Measurements from ENCODE around the gene CBX4.

CBX4 gene

GRCh38 chr17:79839356-79840268 lies at the start of gene CBX4:
CBX4 (minus strand) TSS chr17:79839440; CDS start chr17:79839251, 189 bp downstream.
- Mint-ChIP-seq H3K4me1 (peaks cover 26% of the 10 kb centered on the region), H3K36me3 (peaks cover 11% of the 10 kb centered on the region), H3K9me3 (no peaks in the 10 kb centered on the region), H3K27me3 (peaks cover 12% of the 10 kb centered on the region), H3K27ac (peak within 1 kb of the TSS; percentile 94), H3K4me3 (peak within 1 kb of the TSS; percentile 99)
- ATAC-seq (ENCODE audit: low read depth) (peak; percentile 79), DNase-seq (ENCODE audit: low spot score in 2 of 2) (peak; percentile 75 to 81)

GRCh38 chr17:79888009-79888540 lies 48.8 kb upstream of the CBX4 start:
- DNase-seq (ENCODE audit: low spot score in 2 of 2), result no peak
- Mint-ChIP-seq H3K36me3 (no peaks in the 10 kb centered on the region), H3K9me3 (no peaks in the 10 kb centered on the region), H3K27ac (no peak overlapping the region), H3K4me1 (peaks cover 7% of the 10 kb centered on the region), H3K4me3 (no peak overlapping the region), H3K27me3 (peaks cover 34% of the 10 kb centered on the region)
- ATAC-seq (ENCODE audit: low read depth), result no peak

- ATAC-seq (ENCODE audit: low read depth), result no peak
- peaks cover 33% of the 10 kb centered on the region for H3K27me3 Mint-ChIP-seq
- DNase-seq (ENCODE audit: low spot score in 2 of 2), result no peak
- no peak overlapping the region for H3K27ac Mint-ChIP-seq
- no peak overlapping the region for H3K4me3 Mint-ChIP-seq
- no peaks in the 10 kb centered on the region for H3K9me3 Mint-ChIP-seq
- H3K36me3 Mint-ChIP-seq, result no peaks in the 10 kb centered on the region
- H3K4me1 Mint-ChIP-seq, result peaks cover 6% of the 10 kb centered on the region
These were observed 48.3 kb upstream of the CBX4 start for GRCh38 chr17:79887451-79887991.

GRCh38 chr17:79883202-79883601 lies 44.0 kb upstream of the CBX4 start:
- H3K27ac Mint-ChIP-seq, result no peak overlapping the region
- no peaks in the 10 kb centered on the region for H3K9me3 Mint-ChIP-seq
- ATAC-seq (ENCODE audit: low read depth) (no peak), DNase-seq (ENCODE audit: low spot score in 2 of 2) (no peak)
- peaks cover 22% of the 10 kb centered on the region for H3K27me3 Mint-ChIP-seq
- no peaks in the 10 kb centered on the region for H3K36me3 Mint-ChIP-seq
- H3K4me1 Mint-ChIP-seq, result no peaks in the 10 kb centered on the region
- H3K4me3 Mint-ChIP-seq, result no peak overlapping the region

GRCh38 chr17:79878329-79878947 lies 39.2 kb upstream of the CBX4 start:
- Mint-ChIP-seq H3K36me3 (no peaks in the 10 kb centered on the region), H3K27ac (no peak overlapping the region), H3K4me3 (no peak overlapping the region), H3K4me1 (peaks cover 5% of the 10 kb centered on the region), H3K9me3 (no peaks in the 10 kb centered on the region), H3K27me3 (peaks cover 20% of the 10 kb centered on the region)
- no peak for DNase-seq (ENCODE audit: low spot score in 2 of 2)
- ATAC-seq (ENCODE audit: low read depth), result no peak

GRCh38 chr17:79877041-79877440 lies 37.8 kb upstream of the CBX4 start:
- Mint-ChIP-seq H3K9me3 (no peaks in the 10 kb centered on the region), H3K27ac (no peak overlapping the region), H3K4me1 (peaks cover 5% of the 10 kb centered on the region), H3K27me3 (peaks cover 22% of the 10 kb centered on the region), H3K36me3 (no peaks in the 10 kb centered on the region), H3K4me3 (no peak overlapping the region)
- no peak for DNase-seq (ENCODE audit: low spot score in 2 of 2)
- ATAC-seq (ENCODE audit: low read depth), result no peak

GRCh38 chr17:79875511-79875910 lies 36.3 kb upstream of the CBX4 start:
- ATAC-seq (ENCODE audit: low read depth), result no peak
- Mint-ChIP-seq H3K9me3 (no peaks in the 10 kb centered on the region), H3K27ac (no peak overlapping the region), H3K4me1 (peaks cover 5% of the 10 kb centered on the region), H3K27me3 (peaks cover 19% of the 10 kb centered on the region), H3K36me3 (no peaks in the 10 kb centered on the region), H3K4me3 (no peak overlapping the region)
- DNase-seq (ENCODE audit: low spot score in 2 of 2), result no peak

GRCh38 chr17:79874329-79874981 lies 35.2 kb upstream of the CBX4 start:
- Mint-ChIP-seq H3K36me3 (no peaks in the 10 kb centered on the region), H3K27me3 (peaks cover 17% of the 10 kb centered on the region), H3K9me3 (no peaks in the 10 kb centered on the region), H3K4me1 (peaks cover 5% of the 10 kb centered on the region), H3K27ac (no peak overlapping the region), H3K4me3 (no peak overlapping the region)
- ATAC-seq (ENCODE audit: low read depth) (peak; percentile 83), DNase-seq (ENCODE audit: low spot score in 2 of 2) (peak in 1 of 2 donors; percentile 38)

GRCh38 chr17:79873583-79873982 lies 34.3 kb upstream of the CBX4 start:
- H3K36me3 Mint-ChIP-seq, result no peaks in the 10 kb centered on the region
- no peak overlapping the region for H3K4me3 Mint-ChIP-seq
- peaks cover 16% of the 10 kb centered on the region for H3K27me3 Mint-ChIP-seq
- peaks cover 5% of the 10 kb centered on the region for H3K4me1 Mint-ChIP-seq
- no peak overlapping the region for H3K27ac Mint-ChIP-seq
- ATAC-seq (ENCODE audit: low read depth) (no peak), DNase-seq (ENCODE audit: low spot score in 2 of 2) (no peak)
- no peaks in the 10 kb centered on the region for H3K9me3 Mint-ChIP-seq

GRCh38 chr17:79872762-79873161 lies 33.5 kb upstream of the CBX4 start:
- peaks cover 10% of the 10 kb centered on the region for H3K27me3 Mint-ChIP-seq
- H3K4me3 Mint-ChIP-seq, result no peak overlapping the region
- H3K9me3 Mint-ChIP-seq, result no peaks in the 10 kb centered on the region
- ATAC-seq (ENCODE audit: low read depth) (no peak), DNase-seq (ENCODE audit: low spot score in 2 of 2) (no peak)
- H3K4me1 Mint-ChIP-seq, result peaks cover 5% of the 10 kb centered on the region
- no peaks in the 10 kb centered on the region for H3K36me3 Mint-ChIP-seq
- H3K27ac Mint-ChIP-seq, result no peak overlapping the region

GRCh38 chr17:79871131-79871530 lies 31.9 kb upstream of the CBX4 start:
- Mint-ChIP-seq H3K4me1 (peaks cover 8% of the 10 kb centered on the region), H3K36me3 (no peaks in the 10 kb centered on the region), H3K9me3 (no peaks in the 10 kb centered on the region), H3K27ac (no peak overlapping the region), H3K4me3 (no peak overlapping the region), H3K27me3 (peaks cover 5% of the 10 kb centered on the region)
- DNase-seq (ENCODE audit: low spot score in 2 of 2), result no peak
- no peak for ATAC-seq (ENCODE audit: low read depth)

GRCh38 chr17:79870540-79870939 lies 31.3 kb upstream of the CBX4 start:
- DNase-seq (ENCODE audit: low spot score in 2 of 2), result no peak
- peaks cover 8% of the 10 kb centered on the region for H3K4me1 Mint-ChIP-seq
- no peak overlapping the region for H3K4me3 Mint-ChIP-seq
- no peaks in the 10 kb centered on the region for H3K9me3 Mint-ChIP-seq
- H3K27ac Mint-ChIP-seq, result no peak overlapping the region
- no peaks in the 10 kb centered on the region for H3K36me3 Mint-ChIP-seq
- H3K27me3 Mint-ChIP-seq, result peaks cover 5% of the 10 kb centered on the region
- ATAC-seq (ENCODE audit: low read depth), result no peak

GRCh38 chr17:79866791-79867518 lies 27.7 kb upstream of the CBX4 start:
- Mint-ChIP-seq H3K27me3 (peaks cover 12% of the 10 kb centered on the region), H3K27ac (no peak overlapping the region), H3K9me3 (no peaks in the 10 kb centered on the region), H3K36me3 (no peaks in the 10 kb centered on the region), H3K4me3 (peak overlapping the region; percentile 42), H3K4me1 (peaks cover 9% of the 10 kb centered on the region)
- DNase-seq (ENCODE audit: low spot score in 2 of 2) (no peak), ATAC-seq (ENCODE audit: low read depth) (peak; percentile 84)

Measured in memory B cell (primary cell).